ENCODE data around the gene GRID1. TPM values are rescaled to one million over a fixed set of nuclear protein-coding genes. Genes with fewer than 3 reads are reported as not detected.

The GRID1 gene
- total and polyA plus RNA-seq, 4 donors, result 1.1 to 3.8 TPM; not detected in 2

- Histone ChIP-seq H3K4me1 (ENCODE audit: control insufficient read depth in 1 of 2, insufficient read depth in 2 of 2, low read length in 2 of 2) (no peaks in the 10 kb centered on the region), H3K27ac (ENCODE audit: low read depth in 1 of 2, low read length in 2 of 2) (no peak overlapping the region), H3K4me3 (ENCODE audit: low read length in 2 of 2) (no peak overlapping the region), H3K36me3 (ENCODE audit: control insufficient read depth in 1 of 2, insufficient read depth in 2 of 2, low read length in 1 of 2) (no peaks in the 10 kb centered on the region), H3K27me3 (ENCODE audit: control insufficient read depth in 1 of 2, insufficient read depth in 2 of 2, low read length in 1 of 2) (no peaks in the 10 kb centered on the region), H3K9me3 (ENCODE audit: control insufficient read depth, low read length) (peaks cover 1% of the 10 kb centered on the region)
- DNase-seq (no peak), ATAC-seq (ENCODE audit: low FRiP score) (no peak)
- 26 to 30% methylated on average over 6 of the region's 6 CpGs for WGBS, 2 donors
- intact Hi-C loops (cut with DNase I), result no loop called here
These were observed 59.8 kb downstream of the GRID1 start for GRCh38 chr10:86306628-86307278.

- DNase-seq (no peak), ATAC-seq (ENCODE audit: low FRiP score) (no peak)
- 53 to 82% methylated on average over 1 of the region's 1 CpG for WGBS, 2 donors
- Histone ChIP-seq H3K9me3 (ENCODE audit: control insufficient read depth, low read length) (peaks cover 1% of the 10 kb centered on the region), H3K27me3 (ENCODE audit: control insufficient read depth in 1 of 2, insufficient read depth in 2 of 2, low read length in 1 of 2) (no peaks in the 10 kb centered on the region), H3K4me1 (ENCODE audit: control insufficient read depth in 1 of 2, insufficient read depth in 2 of 2, low read length in 2 of 2) (no peaks in the 10 kb centered on the region), H3K36me3 (ENCODE audit: control insufficient read depth in 1 of 2, insufficient read depth in 2 of 2, low read length in 1 of 2) (no peaks in the 10 kb centered on the region), H3K4me3 (ENCODE audit: low read length in 2 of 2) (no peak overlapping the region), H3K27ac (ENCODE audit: low read depth in 1 of 2, low read length in 2 of 2) (no peak overlapping the region)
- intact Hi-C loops (cut with DNase I), result no loop called here
These were observed 61.1 kb downstream of the GRID1 start for GRCh38 chr10:86305521-86305920.

- no peaks in the 10 kb centered on the region for H3K9me3 ChIP-seq (ENCODE audit: control insufficient read depth, low read length)
- 54 to 64% methylated on average over 3 of the region's 3 CpGs for WGBS, 2 donors
- no peak overlapping the region for H3K27ac ChIP-seq (ENCODE audit: low read depth in 1 of 2, low read length in 2 of 2)
- DNase-seq (no peak), ATAC-seq (ENCODE audit: low FRiP score) (no peak)
- H3K4me1 ChIP-seq (ENCODE audit: control insufficient read depth in 1 of 2, insufficient read depth in 2 of 2, low read length in 2 of 2), result no peaks in the 10 kb centered on the region
- no peaks in the 10 kb centered on the region for H3K27me3 ChIP-seq (ENCODE audit: control insufficient read depth in 1 of 2, insufficient read depth in 2 of 2, low read length in 1 of 2)
- H3K4me3 ChIP-seq (ENCODE audit: low read length in 2 of 2), result no peak overlapping the region
- H3K36me3 ChIP-seq (ENCODE audit: control insufficient read depth in 1 of 2, insufficient read depth in 2 of 2, low read length in 1 of 2), result no peaks in the 10 kb centered on the region
- intact Hi-C loops (cut with DNase I), result no loop called here
These were observed 62.2 kb downstream of the GRID1 start for GRCh38 chr10:86304436-86304835.

- no peaks in the 10 kb centered on the region for H3K36me3 ChIP-seq (ENCODE audit: control insufficient read depth in 1 of 2, insufficient read depth in 2 of 2, low read length in 1 of 2)
- H3K4me3 ChIP-seq (ENCODE audit: low read length in 2 of 2), result no peak overlapping the region
- no peak overlapping the region for H3K27ac ChIP-seq (ENCODE audit: low read depth in 1 of 2, low read length in 2 of 2)
- H3K27me3 ChIP-seq (ENCODE audit: control insufficient read depth in 1 of 2, insufficient read depth in 2 of 2, low read length in 1 of 2), result no peaks in the 10 kb centered on the region
- WGBS, 2 donors, result 66 to 74% methylated on average over 6 of the region's 6 CpGs
- intact Hi-C loops (cut with DNase I), result no loop called here
- H3K9me3 ChIP-seq (ENCODE audit: control insufficient read depth, low read length), result no peaks in the 10 kb centered on the region
- no peak for DNase-seq
- H3K4me1 ChIP-seq (ENCODE audit: control insufficient read depth in 1 of 2, insufficient read depth in 2 of 2, low read length in 2 of 2), result no peaks in the 10 kb centered on the region
- no peak for ATAC-seq (ENCODE audit: low FRiP score)
These were observed 63.0 kb downstream of the GRID1 start for GRCh38 chr10:86303626-86304025.

GRCh38 chr10:86301971-86302370, 64.6 kb downstream of the GRID1 start:
- no peaks in the 10 kb centered on the region for H3K36me3 ChIP-seq (ENCODE audit: control insufficient read depth in 1 of 2, insufficient read depth in 2 of 2, low read length in 1 of 2)
- DNase-seq (no peak), ATAC-seq (ENCODE audit: low FRiP score) (no peak)
- no peak overlapping the region for H3K4me3 ChIP-seq (ENCODE audit: low read length in 2 of 2)
- H3K4me1 ChIP-seq (ENCODE audit: control insufficient read depth in 1 of 2, insufficient read depth in 2 of 2, low read length in 2 of 2), result no peaks in the 10 kb centered on the region
- H3K27me3 ChIP-seq (ENCODE audit: control insufficient read depth in 1 of 2, insufficient read depth in 2 of 2, low read length in 1 of 2), result no peaks in the 10 kb centered on the region
- 87 to 90% methylated on average over 3 of the region's 3 CpGs for WGBS, 2 donors
- intact Hi-C loops (cut with DNase I), result no loop called here
- H3K9me3 ChIP-seq (ENCODE audit: control insufficient read depth, low read length), result no peaks in the 10 kb centered on the region
- no peak overlapping the region for H3K27ac ChIP-seq (ENCODE audit: low read depth in 1 of 2, low read length in 2 of 2)

GRCh38 chr10:86300931-86301830, 65.4 kb downstream of the GRID1 start:
- Histone ChIP-seq H3K4me1 (ENCODE audit: control insufficient read depth in 1 of 2, insufficient read depth in 2 of 2, low read length in 2 of 2) (no peaks in the 10 kb centered on the region), H3K9me3 (ENCODE audit: control insufficient read depth, low read length) (no peaks in the 10 kb centered on the region), H3K36me3 (ENCODE audit: control insufficient read depth in 1 of 2, insufficient read depth in 2 of 2, low read length in 1 of 2) (no peaks in the 10 kb centered on the region), H3K27ac (ENCODE audit: low read depth in 1 of 2, low read length in 2 of 2) (no peak overlapping the region), H3K27me3 (ENCODE audit: control insufficient read depth in 1 of 2, insufficient read depth in 2 of 2, low read length in 1 of 2) (no peaks in the 10 kb centered on the region), H3K4me3 (ENCODE audit: low read length in 2 of 2) (no peak overlapping the region)
- intact Hi-C loops (cut with DNase I), result no loop called here
- WGBS, 2 donors, result 82% methylated on average over 5 of the region's 5 CpGs
- ATAC-seq (ENCODE audit: low FRiP score), result no peak
- no peak for DNase-seq

GRCh38 chr10:86300399-86300925, 66.1 kb downstream of the GRID1 start:
- intact Hi-C loops (cut with DNase I), result no loop called here
- Histone ChIP-seq H3K27ac (ENCODE audit: low read depth in 1 of 2, low read length in 2 of 2) (no peak overlapping the region), H3K36me3 (ENCODE audit: control insufficient read depth in 1 of 2, insufficient read depth in 2 of 2, low read length in 1 of 2) (no peaks in the 10 kb centered on the region), H3K4me3 (ENCODE audit: low read length in 2 of 2) (no peak overlapping the region), H3K4me1 (ENCODE audit: control insufficient read depth in 1 of 2, insufficient read depth in 2 of 2, low read length in 2 of 2) (no peaks in the 10 kb centered on the region), H3K9me3 (ENCODE audit: control insufficient read depth, low read length) (no peaks in the 10 kb centered on the region), H3K27me3 (ENCODE audit: control insufficient read depth in 1 of 2, insufficient read depth in 2 of 2, low read length in 1 of 2) (no peaks in the 10 kb centered on the region)
- 75 to 89% methylated on average over 3 of the region's 3 CpGs for WGBS, 2 donors
- no peak for ATAC-seq (ENCODE audit: low FRiP score)
- no peak for DNase-seq

GRCh38 chr10:86299562-86299961, 67.0 kb downstream of the GRID1 start:
- DNase-seq, result no peak
- no peaks in the 10 kb centered on the region for H3K36me3 ChIP-seq (ENCODE audit: control insufficient read depth in 1 of 2, insufficient read depth in 2 of 2, low read length in 1 of 2)
- H3K9me3 ChIP-seq (ENCODE audit: control insufficient read depth, low read length), result no peaks in the 10 kb centered on the region
- intact Hi-C loops (cut with DNase I), result no loop called here
- no peaks in the 10 kb centered on the region for H3K4me1 ChIP-seq (ENCODE audit: control insufficient read depth in 1 of 2, insufficient read depth in 2 of 2, low read length in 2 of 2)
- 88 to 90% methylated on average over 3 of the region's 3 CpGs for WGBS, 2 donors
- H3K27me3 ChIP-seq (ENCODE audit: control insufficient read depth in 1 of 2, insufficient read depth in 2 of 2, low read length in 1 of 2), result no peaks in the 10 kb centered on the region
- H3K4me3 ChIP-seq (ENCODE audit: low read length in 2 of 2), result no peak overlapping the region
- H3K27ac ChIP-seq (ENCODE audit: low read depth in 1 of 2, low read length in 2 of 2), result no peak overlapping the region
- ATAC-seq (ENCODE audit: low FRiP score), result no peak
